Skin of body (tissue), 2 donors: ENCODE measurements around the gene USP32. TPM values are rescaled to one million over a fixed set of nuclear protein-coding genes. Genes with fewer than 3 reads are reported as not detected.
A peak's percentile ranks its signal among the peaks of the same experiment; 100 is the strongest.
"Not testable (repeated sequence)": the region's sequence is repeated elsewhere in the genome, so short reads cannot be mapped to it uniquely, and the experiment has no call there.

Experiments used
- DNase-seq: peaks from one replicate; lab custom pipeline; 2025; lab: John Stamatoyannopoulos, UW
- total RNA-seq: library from RNA; depleted of rRNA; stranded (reverse); fragments of >200 nt; gene quantifications from one replicate; pipeline ENCODE4 v1.2.3, GENCODE V29; 2014

Gene USP32
- total RNA-seq, 1 donor from 2014 or later, result 58.2 TPM

- no peak for DNase-seq
These were observed 12.0 kb upstream of the USP32 start for GRCh38 chr17:60403962-60404361.

DNA sequence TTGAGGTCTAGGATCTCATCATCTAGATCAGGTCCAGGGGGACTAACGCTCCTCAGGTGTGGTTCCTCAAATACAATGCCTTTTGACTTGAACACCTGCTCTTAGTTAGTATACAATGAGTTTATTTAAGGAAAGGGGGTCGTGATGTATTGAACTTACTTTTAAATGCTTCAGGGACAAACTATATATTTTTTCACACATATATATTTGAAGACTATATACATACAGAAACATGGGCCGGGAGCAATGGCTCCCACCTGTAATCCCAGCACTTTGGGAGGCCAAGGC, 11.5 kb upstream of the USP32 start:
- DNase-seq, result no peak

DNA sequence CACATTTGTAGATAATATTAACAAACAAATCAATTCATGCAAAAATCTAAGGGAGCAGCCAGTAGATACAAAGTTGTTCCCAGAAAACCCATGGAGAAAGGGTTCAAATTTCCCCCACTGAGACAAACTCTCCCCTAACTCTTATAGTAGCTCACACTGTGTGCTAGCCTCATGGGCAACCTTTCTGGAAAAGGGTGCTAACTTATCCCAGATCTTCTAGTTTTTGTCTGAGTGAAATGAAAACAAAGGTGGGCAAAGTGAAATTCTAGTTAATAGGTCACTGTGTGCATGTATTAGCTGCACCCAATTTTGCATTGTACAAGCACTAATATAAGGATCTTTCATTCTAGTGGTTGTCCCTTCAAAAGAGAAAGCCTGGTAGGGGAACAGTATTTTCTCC, 9.9 kb upstream of the USP32 start:
- no peak for DNase-seq

DNA sequence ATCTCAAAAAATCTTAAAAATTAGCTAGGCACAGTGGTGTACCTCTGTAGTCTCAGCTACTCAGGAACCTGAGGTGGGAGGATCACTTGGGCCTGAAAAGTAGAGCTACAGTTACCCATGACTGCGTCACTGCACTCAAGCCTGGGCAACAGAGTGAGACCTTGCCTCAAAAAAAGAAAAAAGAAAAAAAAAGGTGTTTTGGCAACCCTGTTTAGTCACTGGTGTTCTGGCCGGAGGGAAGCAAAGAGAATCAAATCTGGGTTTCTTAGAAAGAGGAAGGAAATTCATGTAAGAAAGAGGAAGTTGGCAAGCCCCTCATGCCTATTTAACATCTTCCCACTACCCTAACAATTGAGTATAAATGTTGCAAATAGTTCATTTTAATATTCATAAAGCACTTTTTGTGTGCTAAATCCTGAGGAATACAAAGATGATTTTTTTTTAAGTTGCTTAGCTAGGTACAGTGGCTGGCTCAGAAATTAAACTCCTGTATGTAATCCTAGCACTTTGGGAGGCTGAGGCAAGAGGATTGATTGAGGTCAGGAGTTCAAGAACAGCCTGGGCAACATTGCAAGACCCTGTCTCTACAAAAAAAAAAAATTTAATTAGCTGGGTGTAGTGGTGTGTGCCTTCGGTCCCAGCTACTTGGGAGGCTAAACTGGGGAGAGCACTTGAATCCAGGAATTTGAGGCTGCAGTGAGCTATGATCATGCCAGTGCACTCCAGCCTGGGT, 6.5 kb upstream of the USP32 start:
- DNase-seq, result no peak

DNA sequence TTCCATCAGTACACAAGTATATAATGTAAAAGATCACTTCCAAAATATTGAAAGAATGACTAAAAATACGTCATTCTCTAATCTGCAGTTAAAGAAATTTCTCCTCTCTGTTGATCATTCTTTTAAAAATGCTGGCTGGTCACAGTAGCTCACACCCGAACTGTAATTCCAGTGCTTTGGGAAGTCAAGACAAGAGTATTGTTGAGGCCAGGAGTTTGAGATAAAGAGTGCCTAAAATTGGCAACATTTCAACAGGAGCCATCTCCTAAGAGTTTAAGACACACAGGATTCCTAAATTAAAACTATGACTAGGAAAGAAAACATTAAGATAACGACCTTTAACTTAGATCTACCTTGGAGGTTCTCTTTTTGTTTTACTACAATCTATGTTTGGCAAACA, 4.5 kb upstream of the USP32 start:
- no peak for DNase-seq

DNA sequence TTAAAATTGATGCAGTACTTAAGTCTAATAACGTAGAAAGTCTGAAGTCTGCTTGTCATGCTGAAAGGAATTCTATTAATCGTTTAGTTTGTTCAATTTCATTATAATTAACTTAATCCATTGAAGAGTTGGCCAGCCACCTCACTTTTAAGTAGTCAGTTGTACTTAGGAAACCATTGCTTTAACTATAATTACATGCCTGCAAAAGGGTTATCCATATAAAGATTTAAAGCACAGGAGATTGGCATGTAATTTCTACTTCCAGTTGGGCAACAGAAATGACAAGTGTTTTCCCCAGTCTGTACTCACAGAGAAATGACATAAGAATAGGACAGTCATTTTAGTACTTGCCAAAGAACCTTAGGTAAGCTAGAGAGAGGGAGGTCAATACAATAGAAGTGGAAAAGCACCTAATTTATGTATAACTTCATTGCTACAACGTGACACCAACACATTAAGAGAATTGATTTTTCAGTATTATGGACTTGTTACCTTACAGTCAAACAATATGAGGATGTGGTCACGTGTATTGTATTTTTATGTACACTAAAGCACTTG, 3.7 kb upstream of the USP32 start:
- DNase-seq, result no peak

DNA sequence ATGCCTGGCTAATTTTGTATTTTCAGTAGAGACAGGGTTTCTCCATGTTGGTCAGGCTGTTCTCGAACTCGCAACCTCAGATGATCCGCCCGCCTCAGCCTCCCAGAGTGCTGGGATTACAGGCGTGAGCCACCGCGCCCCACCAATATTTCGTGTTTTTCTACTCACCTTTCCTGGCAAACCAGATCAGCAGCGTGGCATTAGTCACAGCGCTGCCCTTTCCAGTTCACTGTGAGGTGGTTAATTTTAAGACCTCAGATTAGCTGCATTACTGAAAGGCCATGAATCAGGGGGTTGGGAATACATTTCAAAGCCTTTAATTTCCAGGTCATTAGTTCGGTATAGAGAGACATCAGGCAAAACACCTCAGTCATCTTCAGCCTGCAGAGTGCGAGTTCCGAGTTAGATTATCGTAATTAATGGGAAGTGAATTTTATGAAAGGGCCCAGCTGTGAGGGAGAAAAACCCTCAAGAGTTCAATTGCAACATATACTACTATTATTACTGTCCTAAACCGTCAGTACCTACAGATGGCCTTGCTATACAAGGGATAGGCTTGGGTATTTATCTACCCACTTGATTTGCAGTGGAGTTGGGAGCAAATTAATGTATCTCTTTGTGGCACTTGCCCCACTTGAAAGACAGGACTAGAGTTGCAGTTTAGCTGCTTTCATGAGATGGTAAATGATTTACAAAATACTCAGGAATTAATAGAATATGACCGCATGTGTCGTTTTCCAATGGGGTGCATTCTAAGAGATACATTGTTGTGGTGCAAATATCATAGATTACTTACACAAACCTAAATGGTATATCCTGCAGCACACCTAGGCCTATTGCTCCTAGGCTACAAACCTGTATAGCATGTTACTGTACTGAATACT, 2.1 kb upstream of the USP32 start:
- no peak for DNase-seq

DNA sequence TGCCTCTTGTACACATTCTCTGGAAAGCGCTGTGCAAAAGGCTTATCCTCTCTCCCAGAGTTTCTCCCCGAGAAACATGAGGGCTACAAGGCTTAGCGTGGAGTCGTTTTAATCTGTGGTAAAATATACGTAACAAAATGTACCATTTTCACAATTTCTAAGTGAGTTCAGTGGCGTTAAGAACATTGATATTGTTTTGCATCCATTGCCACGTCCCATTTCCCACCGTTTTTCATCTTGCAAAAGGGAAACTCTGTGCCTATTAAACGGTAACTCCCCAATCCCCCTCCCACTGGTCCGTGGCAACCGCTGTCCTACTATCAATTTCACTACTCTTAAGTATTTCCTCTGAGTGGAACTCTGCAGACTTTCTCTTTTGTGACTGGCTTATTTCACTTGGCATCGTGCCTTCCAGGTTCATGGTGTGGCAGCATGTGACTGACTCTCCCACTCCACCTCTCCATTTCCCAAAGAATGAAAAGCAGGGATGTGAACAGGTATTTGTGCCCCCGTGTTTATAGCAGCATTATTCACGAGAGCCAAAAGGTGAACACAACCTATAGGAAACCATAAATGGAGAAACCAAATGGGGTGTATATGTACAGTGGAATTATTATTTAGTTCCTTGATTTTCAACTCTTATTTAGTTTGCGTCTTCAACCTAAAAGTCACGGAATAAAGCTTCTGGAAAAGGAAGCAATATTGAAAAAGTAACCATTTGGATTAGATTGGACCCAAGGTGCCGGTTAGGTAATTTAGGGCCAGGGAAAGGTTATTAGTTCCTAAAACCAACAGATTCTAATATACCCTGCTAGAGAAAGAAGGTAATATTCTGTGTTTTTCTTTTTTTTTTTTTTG, 1.1 kb upstream of the USP32 start:
- DNase-seq, result no peak

- no peak for DNase-seq
These were observed 377 bp downstream of the USP32 start for GRCh38 chr17:60391471-60392041.

DNA sequence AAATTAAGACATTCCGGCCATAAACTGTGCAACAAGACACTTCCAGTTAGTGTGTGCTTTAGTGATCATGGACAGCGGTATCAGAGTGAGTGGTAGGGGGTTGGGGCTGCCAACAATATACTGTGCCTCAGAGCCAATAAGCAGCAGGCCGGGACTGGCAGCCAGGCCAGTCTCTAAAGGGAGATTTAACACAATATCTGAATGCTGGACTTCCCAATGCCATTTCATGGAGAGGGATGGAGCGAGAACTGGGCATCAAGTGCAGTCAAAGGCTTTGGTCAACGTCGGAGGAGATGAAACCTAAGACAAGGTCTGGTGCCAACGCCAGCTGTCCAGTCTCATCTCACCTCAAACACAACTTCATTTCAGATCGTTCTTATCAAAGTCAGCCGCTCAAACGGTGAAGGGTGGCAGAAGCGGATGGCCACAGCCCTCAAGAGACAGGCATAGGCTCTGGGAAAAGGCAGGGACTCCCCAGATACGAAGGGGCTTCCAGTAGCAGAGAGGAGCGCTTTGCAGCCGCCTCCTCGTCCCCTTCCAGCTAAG, 935 bp downstream of the USP32 start:
- no peak for DNase-seq

DNA sequence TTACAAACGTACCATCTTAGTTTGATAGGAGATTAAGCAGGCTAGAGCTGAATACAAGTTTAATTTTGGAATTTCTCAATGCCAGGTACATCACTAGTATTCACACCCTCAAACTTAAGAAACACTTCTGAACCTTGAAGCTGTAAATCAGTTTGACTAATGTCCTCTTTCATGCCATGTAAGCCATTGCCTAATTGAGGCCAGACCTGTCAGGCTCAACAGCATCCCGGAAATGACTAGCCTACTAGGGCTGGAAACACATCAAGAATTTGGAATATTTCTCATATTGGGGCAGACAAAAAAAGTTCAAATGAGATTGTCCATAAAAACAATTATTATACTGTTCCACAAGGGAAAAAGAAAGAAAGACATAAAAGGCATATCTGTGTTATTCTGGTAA, 1.7 kb downstream of the USP32 start:
- no peak for DNase-seq

- no peak for DNase-seq
These were observed 3.2 kb downstream of the USP32 start for GRCh38 chr17:60388742-60389141.

DNA sequence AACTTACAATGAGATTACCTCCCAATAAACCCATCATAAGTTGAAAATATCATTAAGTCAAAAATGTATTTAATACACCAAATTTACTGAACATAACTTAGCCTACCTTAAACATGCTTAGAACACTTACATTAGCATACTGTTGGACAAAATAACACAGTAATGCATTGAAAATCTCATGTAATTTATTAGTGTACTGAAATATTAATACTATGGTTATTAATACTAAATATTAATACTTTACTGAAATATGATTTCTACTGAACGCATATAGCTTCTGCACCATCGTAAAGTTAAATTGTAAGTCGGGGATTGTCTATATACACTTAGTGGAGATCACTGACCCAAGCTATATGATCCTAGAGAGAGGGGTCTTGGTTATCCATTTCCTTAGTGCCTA, 4.3 kb downstream of the USP32 start:
- DNase-seq, result no peak

- peak; percentile 58 for DNase-seq
These were observed 5.5 kb downstream of the USP32 start for GRCh38 chr17:60386147-60387058.

DNA sequence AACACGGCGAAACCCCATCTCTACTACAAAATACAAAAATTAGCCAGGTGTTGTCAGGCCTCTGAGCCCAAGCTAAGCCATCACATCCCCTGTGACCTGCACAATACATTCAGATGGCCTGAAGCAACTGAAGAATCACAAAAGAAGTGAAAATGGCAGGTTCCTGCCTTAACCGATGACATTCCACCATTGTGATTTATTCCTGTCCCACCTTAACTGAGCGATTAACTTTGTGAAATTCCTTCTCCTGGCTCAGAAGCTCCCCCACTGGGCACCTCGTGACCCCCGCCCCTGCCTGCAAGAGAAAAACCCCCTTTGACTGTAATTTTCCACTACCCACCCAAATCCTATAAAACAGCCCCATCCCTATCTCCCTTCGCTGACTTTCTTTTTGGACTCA, 7.0 kb downstream of the USP32 start:
- DNase-seq, result not testable (repeated sequence)

GRCh38 chr17:60383379-60383778, 8.6 kb downstream of the USP32 start:
- DNase-seq, result no peak

- DNase-seq, result no peak
These were observed 10.0 kb downstream of the USP32 start for GRCh38 chr17:60381958-60382357.

- DNase-seq, result not testable (repeated sequence)
These were observed 12.5 kb downstream of the USP32 start for GRCh38 chr17:60379461-60379860.

GRCh38 chr17:60378187-60378586, 13.7 kb downstream of the USP32 start:
- DNase-seq, result not testable (repeated sequence)
